Fibroblast of mammary gland (primary cell): ENCODE results near the gene HOXB7.

Experiments
- DNase-seq: peaks from one replicate; pipeline ENCODE4 v3.0.0-alpha.2; 2010; ENCODE audit warnings: low read depth
- H3K4me3 ChIP-seq: 2 replicates; pipeline ENCODE4 v1.5.1; 2011; ENCODE audit warnings: low read depth, mild to moderate bottlenecking, low read length, moderate library complexity; ENCODE audit not compliant: control insufficient read depth
- CTCF ChIP-seq: conservative IDR thresholded peaks from 2 replicates; pipeline ENCODE4 v1.5.1; 2011; ENCODE audit warnings: low read depth, low read length, inconsistent platforms; ENCODE audit not compliant: control insufficient read depth, insufficient read depth

HOXB7 gene

GRCh38 chr17:48611681-48612455, 1.1 kb upstream of the HOXB7 start:
- peak overlapping the region; percentile 72 for H3K4me3 ChIP-seq
- no peak for TF ChIP-seq CTCF
- DNase-seq, result no peak

- DNase-seq, result no peak
- TF ChIP-seq CTCF, result no peak
- H3K4me3 ChIP-seq, result peak overlapping the region; percentile 72
These were observed 396 bp upstream of the HOXB7 start for GRCh38 chr17:48611213-48611612.

GRCh38 chr17:48609759-48610281, 997 bp downstream of the HOXB7 start:
- TF ChIP-seq CTCF, result no peak
- DNase-seq, result no peak
- H3K4me3 ChIP-seq, result peak overlapping the region; percentile 72

- no peak for TF ChIP-seq CTCF
- H3K4me3 ChIP-seq, result no peak overlapping the region
- DNase-seq, result no peak
These were observed 1.8 kb downstream of the HOXB7 start for GRCh38 chr17:48609033-48609432.

- TF ChIP-seq CTCF, result no peak
These were observed 2.4 kb downstream of the HOXB7 start for GRCh38 chr17:48608494-48608834.

GRCh38 chr17:48606892-48607614, 3.8 kb downstream of the HOXB7 start:
- DNase-seq, result no peak
- H3K4me3 ChIP-seq, result no peak overlapping the region
- TF ChIP-seq CTCF, result no peak

More at GRCh38 chr17:48608494-48608834, 2.4 kb downstream of the HOXB7 start:
- DNase-seq, result no peak
- no peak overlapping the region for H3K4me3 ChIP-seq
